GM23338 (cell line): ENCODE measurements around the gene RAC2.

Experiments used
- CREB1 ChIP-seq: fragments of 250-450 bp; sonication (Bioruptor Pico); IDR thresholded peaks from 2 replicates; pipeline ENCODE4 v1.5.0; 2020; ENCODE audit warnings: low read depth, mild to moderate bottlenecking, moderate library complexity
- TF ChIP-seq, protein P1 (sequence below), 2 experiments: fragments of 200-600 bp in 1 of 2; sonication (generic) in 1 of 2; conservative IDR thresholded peaks; 2 replicates each; pipeline versions ENCODE4 v1.5.1 to v1.6.1; 2016 to 2017; ENCODE audit warnings: antibody characterized with exemption in 2 of 2, low read depth in 2 of 2, mild to moderate bottlenecking in 2 of 2, moderate library complexity in 1 of 2
- TF ChIP-seq, protein P2 (sequence below): IDR thresholded peaks from one replicate; pipeline ENCODE4 v1.6.1; 2018; ENCODE audit warnings: antibody characterized with exemption; ENCODE audit not compliant: unreplicated experiment

DNA sequence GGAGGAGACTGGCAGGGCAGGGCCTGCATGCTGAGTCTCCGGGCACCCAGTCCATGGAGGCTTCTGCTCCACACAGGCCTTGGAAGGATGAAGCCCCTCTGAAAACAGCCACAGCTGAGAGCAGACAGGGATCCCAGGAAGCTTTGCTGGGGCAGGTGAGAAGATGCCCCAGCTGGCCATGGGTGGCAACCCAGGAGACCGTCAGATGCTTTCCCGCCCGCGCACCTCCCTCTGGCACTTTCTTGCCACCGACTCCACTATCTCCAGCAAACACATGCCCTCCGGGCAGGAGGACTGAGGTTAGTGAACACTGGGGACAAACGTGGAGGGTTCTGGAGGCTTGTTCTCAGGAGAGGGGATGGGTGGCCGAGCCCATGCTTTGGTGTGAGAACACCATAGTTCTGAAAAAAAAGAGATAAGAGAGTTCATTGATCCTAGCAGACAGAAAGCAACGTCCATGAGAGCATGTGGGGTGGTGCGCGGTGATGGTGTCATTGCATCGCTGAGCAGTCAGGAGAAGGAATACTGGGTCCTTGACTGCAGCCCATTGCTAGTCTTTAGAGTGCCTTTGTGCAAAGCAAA, 58.3 kb downstream of the RAC2 start:
- TF ChIP-seq, protein P1, sequence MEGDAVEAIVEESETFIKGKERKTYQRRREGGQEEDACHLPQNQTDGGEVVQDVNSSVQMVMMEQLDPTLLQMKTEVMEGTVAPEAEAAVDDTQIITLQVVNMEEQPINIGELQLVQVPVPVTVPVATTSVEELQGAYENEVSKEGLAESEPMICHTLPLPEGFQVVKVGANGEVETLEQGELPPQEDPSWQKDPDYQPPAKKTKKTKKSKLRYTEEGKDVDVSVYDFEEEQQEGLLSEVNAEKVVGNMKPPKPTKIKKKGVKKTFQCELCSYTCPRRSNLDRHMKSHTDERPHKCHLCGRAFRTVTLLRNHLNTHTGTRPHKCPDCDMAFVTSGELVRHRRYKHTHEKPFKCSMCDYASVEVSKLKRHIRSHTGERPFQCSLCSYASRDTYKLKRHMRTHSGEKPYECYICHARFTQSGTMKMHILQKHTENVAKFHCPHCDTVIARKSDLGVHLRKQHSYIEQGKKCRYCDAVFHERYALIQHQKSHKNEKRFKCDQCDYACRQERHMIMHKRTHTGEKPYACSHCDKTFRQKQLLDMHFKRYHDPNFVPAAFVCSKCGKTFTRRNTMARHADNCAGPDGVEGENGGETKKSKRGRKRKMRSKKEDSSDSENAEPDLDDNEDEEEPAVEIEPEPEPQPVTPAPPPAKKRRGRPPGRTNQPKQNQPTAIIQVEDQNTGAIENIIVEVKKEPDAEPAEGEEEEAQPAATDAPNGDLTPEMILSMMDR (conservative IDR thresholded peaks at IDR 0.05; ENCODE audit: low read depth in 2 of 2): no peak
- TF ChIP-seq, protein P2, sequence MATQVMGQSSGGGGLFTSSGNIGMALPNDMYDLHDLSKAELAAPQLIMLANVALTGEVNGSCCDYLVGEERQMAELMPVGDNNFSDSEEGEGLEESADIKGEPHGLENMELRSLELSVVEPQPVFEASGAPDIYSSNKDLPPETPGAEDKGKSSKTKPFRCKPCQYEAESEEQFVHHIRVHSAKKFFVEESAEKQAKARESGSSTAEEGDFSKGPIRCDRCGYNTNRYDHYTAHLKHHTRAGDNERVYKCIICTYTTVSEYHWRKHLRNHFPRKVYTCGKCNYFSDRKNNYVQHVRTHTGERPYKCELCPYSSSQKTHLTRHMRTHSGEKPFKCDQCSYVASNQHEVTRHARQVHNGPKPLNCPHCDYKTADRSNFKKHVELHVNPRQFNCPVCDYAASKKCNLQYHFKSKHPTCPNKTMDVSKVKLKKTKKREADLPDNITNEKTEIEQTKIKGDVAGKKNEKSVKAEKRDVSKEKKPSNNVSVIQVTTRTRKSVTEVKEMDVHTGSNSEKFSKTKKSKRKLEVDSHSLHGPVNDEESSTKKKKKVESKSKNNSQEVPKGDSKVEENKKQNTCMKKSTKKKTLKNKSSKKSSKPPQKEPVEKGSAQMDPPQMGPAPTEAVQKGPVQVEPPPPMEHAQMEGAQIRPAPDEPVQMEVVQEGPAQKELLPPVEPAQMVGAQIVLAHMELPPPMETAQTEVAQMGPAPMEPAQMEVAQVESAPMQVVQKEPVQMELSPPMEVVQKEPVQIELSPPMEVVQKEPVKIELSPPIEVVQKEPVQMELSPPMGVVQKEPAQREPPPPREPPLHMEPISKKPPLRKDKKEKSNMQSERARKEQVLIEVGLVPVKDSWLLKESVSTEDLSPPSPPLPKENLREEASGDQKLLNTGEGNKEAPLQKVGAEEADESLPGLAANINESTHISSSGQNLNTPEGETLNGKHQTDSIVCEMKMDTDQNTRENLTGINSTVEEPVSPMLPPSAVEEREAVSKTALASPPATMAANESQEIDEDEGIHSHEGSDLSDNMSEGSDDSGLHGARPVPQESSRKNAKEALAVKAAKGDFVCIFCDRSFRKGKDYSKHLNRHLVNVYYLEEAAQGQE: no peak
- no peak for TF ChIP-seq CREB1
